Mesenchymal stem cell (in vitro differentiated cells and primary cell): Measurements from ENCODE around the gene NSUN7.

Source experiments
- DNase-seq: peaks from one replicate; pipeline ENCODE4 v3.0.0-alpha.2; 2013
- H2AFZ ChIP-seq: one replicate; pipeline ENCODE4 v1.6.1; 2013; ENCODE audit warnings: low read depth, mild to moderate bottlenecking, control low read depth, inconsistent platforms, low read length, moderate library complexity
- H2AK5ac ChIP-seq: 2 replicates; pipeline ENCODE4 v1.6.1; 2013; ENCODE audit warnings: low read length, moderate library complexity, mild to moderate bottlenecking, inconsistent platforms; ENCODE audit not compliant: severe bottlenecking
- H2BK120ac ChIP-seq: one replicate; pipeline ENCODE4 v1.6.1; 2013; ENCODE audit warnings: low read depth, mild to moderate bottlenecking, inconsistent platforms, low read length, moderate library complexity
- H2BK12ac ChIP-seq, 2 experiments: one replicate each; pipeline ENCODE4 v1.6.1; 2013; ENCODE audit warnings: inconsistent platforms in 2 of 2, low read length in 2 of 2, mild to moderate bottlenecking in 2 of 2, moderate library complexity in 2 of 2, control low read depth in 1 of 2
- H2BK15ac ChIP-seq: one replicate; pipeline ENCODE4 v1.6.1; 2013; ENCODE audit warnings: mild to moderate bottlenecking, low read depth, inconsistent platforms; ENCODE audit not compliant: poor library complexity, severe bottlenecking
- H2BK5ac ChIP-seq: 2 replicates; pipeline ENCODE4 v1.6.1; 2013; ENCODE audit warnings: low read depth, mild to moderate bottlenecking, low read length, control low read depth, inconsistent platforms; ENCODE audit not compliant: poor library complexity, severe bottlenecking
- H3K14ac ChIP-seq, 2 experiments: one replicate each; pipeline ENCODE4 v1.6.1; 2013; ENCODE audit warnings: inconsistent platforms in 2 of 2, low read length in 2 of 2, control low read depth in 1 of 2, mild to moderate bottlenecking in 1 of 2, moderate library complexity in 1 of 2
- H3K18ac ChIP-seq, 2 experiments: one replicate each; pipeline ENCODE4 v1.6.1; 2013; ENCODE audit warnings: inconsistent platforms in 2 of 2, low read length in 2 of 2, control low read depth in 1 of 2, low read depth in 1 of 2, mild to moderate bottlenecking in 1 of 2
- H3K23ac ChIP-seq, 2 experiments: one replicate each; pipeline ENCODE4 v1.6.1; 2013; ENCODE audit warnings: inconsistent platforms in 2 of 2, low read length in 2 of 2, mild to moderate bottlenecking in 2 of 2, moderate library complexity in 2 of 2, control low read depth in 1 of 2
- H3K27ac ChIP-seq: 2 replicates; pipeline ENCODE4 v1.5.1; 2013; ENCODE audit warnings: mild to moderate bottlenecking, moderate library complexity, low read length, control low read depth, inconsistent platforms; ENCODE audit not compliant: poor library complexity, severe bottlenecking
- H3K27me3 ChIP-seq, 2 experiments: 2 replicates each; pipeline versions ENCODE4 v1.6.1 to v1.7.0; 2013; ENCODE audit warnings: low read length in 2 of 2, mild to moderate bottlenecking in 2 of 2, moderate library complexity in 2 of 2, control low read depth in 1 of 2, inconsistent platforms in 1 of 2; ENCODE audit not compliant: control insufficient read depth in 1 of 2, insufficient read depth in 1 of 2
- H3K36me3 ChIP-seq, 2 experiments: 2 replicates each; pipeline versions ENCODE4 v1.6.1 to v1.7.0; 2013; ENCODE audit warnings: low read length in 2 of 2, control low read depth in 1 of 2, inconsistent platforms in 1 of 2, low read depth in 1 of 2, mild to moderate bottlenecking in 1 of 2; ENCODE audit not compliant: insufficient read depth in 2 of 2, control insufficient read depth in 1 of 2
- H3K4ac ChIP-seq, 2 experiments: one replicate each; pipeline ENCODE4 v1.6.1; 2013; ENCODE audit warnings: inconsistent platforms in 2 of 2, low read length in 2 of 2, mild to moderate bottlenecking in 2 of 2, moderate library complexity in 2 of 2, control low read depth in 1 of 2, low read depth in 1 of 2
- H3K4me1 ChIP-seq: 2 replicates; pipeline ENCODE4 v1.6.1; 2013; ENCODE audit warnings: low read depth, low read length, control low read depth; ENCODE audit not compliant: control insufficient read depth, insufficient read depth
- H3K4me2 ChIP-seq: 2 replicates; pipeline ENCODE4 v1.6.1; 2013; ENCODE audit warnings: low read length, mild to moderate bottlenecking, inconsistent platforms; ENCODE audit not compliant: poor library complexity, severe bottlenecking
- H3K4me3 ChIP-seq, 2 experiments: 2 replicates each; pipeline versions ENCODE4 v1.5.1 to v1.7.0; 2013; ENCODE audit warnings: low read length in 2 of 2, mild to moderate bottlenecking in 2 of 2, control low read depth in 1 of 2, low read depth in 1 of 2; ENCODE audit not compliant: insufficient read depth in 1 of 2
- H3K79me1 ChIP-seq: replicated peaks from 2 replicates; pipeline ENCODE4 v1.6.1; 2013; ENCODE audit warnings: mild to moderate bottlenecking, control low read depth, low read length, inconsistent platforms; ENCODE audit not compliant: poor library complexity, severe bottlenecking
- H3K9ac ChIP-seq: 2 replicates; pipeline ENCODE4 v1.7.0; 2013; ENCODE audit warnings: mild to moderate bottlenecking, low read length, moderate library complexity
- H3K9me3 ChIP-seq: 2 replicates; pipeline ENCODE4 v1.7.0; 2013; ENCODE audit warnings: mild to moderate bottlenecking, low read length; ENCODE audit not compliant: control insufficient read depth
- H4K8ac ChIP-seq: one replicate; pipeline ENCODE4 v1.6.1; 2013; ENCODE audit warnings: inconsistent platforms, mild to moderate bottlenecking, low read length, moderate library complexity
- H4K91ac ChIP-seq: one replicate; pipeline ENCODE4 v1.6.1; 2013; ENCODE audit warnings: mild to moderate bottlenecking, low read length, inconsistent platforms
- WGBS: methylation state at CpG from one replicate; pipeline ENCODE4 v1.1.7; 2013; ENCODE audit warnings: mixed read lengths; 5-methylcytosine and 5-hydroxymethylcytosine counted together

Gene NSUN7

GRCh38 chr4:40729555-40729954 is 20.2 kb upstream of the NSUN7 start:
- no peaks in the 10 kb centered on the region for H3K79me1 ChIP-seq

DNA sequence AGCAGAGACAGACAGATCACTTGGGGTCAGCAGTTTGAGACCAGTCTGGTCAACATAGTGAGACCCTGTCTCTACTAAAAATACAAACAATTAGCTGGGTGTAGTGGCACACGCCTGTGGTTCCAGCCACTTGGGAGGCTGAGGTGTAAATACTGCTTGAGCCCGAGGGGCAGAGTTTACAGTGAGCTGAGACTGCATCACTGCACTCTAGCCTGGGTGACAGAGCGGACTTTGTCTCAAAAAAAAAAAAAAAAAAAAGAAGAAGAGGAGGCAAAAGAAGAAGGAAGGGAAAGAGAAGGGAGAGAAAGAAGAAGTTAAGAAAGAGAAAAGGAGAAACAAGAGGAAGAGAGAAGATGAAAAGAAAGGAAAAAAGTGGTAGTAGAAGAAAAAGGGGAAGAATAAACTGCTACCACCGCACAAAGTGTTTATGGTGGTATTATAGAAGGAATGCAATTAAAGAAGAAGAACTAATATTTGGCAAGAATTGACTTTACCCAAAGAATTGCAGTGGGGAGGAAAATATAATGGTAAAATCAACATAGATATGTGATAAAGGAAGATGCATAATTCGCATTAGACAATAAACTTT is 19.6 kb upstream of the NSUN7 start:
- Histone ChIP-seq H3K79me1 (no peaks in the 10 kb centered on the region), H3K4ac (no peak overlapping the region), H3K36me3 (no peaks in the 10 kb centered on the region), H4K91ac (no peak overlapping the region), H2AFZ (no peak overlapping the region), H3K4me1 (peaks cover 3% of the 10 kb centered on the region), H3K18ac (no peak overlapping the region), H3K14ac (no peak overlapping the region), H3K27ac (no peak overlapping the region), H3K4me2 (no peak overlapping the region), H2BK120ac (no peak overlapping the region), H3K9ac (no peak overlapping the region), H2BK5ac (no peak overlapping the region), H3K23ac (no peak overlapping the region), H2BK15ac (no peak overlapping the region), H4K8ac (no peak overlapping the region), H3K4me3 (no peak overlapping the region), H2AK5ac (no peak overlapping the region), H3K27me3 (peaks cover 0 to 3% of the 10 kb centered on the region in 2 experiments), H3K9me3 (no peaks in the 10 kb centered on the region), H2BK12ac (no peak overlapping the region)
- WGBS = 84% methylated on average over 5 of the region's 5 CpGs
- no peak for DNase-seq

More at GRCh38 chr4:40729555-40729954, 20.2 kb upstream of the NSUN7 start:
- Histone ChIP-seq H2AFZ (no peak overlapping the region), H3K4me1 (peaks cover 3% of the 10 kb centered on the region), H3K18ac (no peak overlapping the region), H2AK5ac (no peak overlapping the region), H3K4me3 (no peak overlapping the region), H2BK15ac (no peak overlapping the region), H3K9ac (no peak overlapping the region), H3K27ac (no peak overlapping the region), H3K14ac (no peak overlapping the region), H3K4me2 (no peak overlapping the region), H3K27me3 (peaks cover 0 to 3% of the 10 kb centered on the region in 2 experiments), H4K8ac (no peak overlapping the region), H4K91ac (no peak overlapping the region), H3K4ac (no peak overlapping the region), H2BK120ac (no peak overlapping the region), H2BK5ac (no peak overlapping the region), H3K36me3 (no peaks in the 10 kb centered on the region), H3K9me3 (no peaks in the 10 kb centered on the region), H2BK12ac (no peak overlapping the region), H3K23ac (no peak overlapping the region)
- 100% methylated on average over 1 of the region's 1 CpG for WGBS
- DNase-seq = no peak

DNA sequence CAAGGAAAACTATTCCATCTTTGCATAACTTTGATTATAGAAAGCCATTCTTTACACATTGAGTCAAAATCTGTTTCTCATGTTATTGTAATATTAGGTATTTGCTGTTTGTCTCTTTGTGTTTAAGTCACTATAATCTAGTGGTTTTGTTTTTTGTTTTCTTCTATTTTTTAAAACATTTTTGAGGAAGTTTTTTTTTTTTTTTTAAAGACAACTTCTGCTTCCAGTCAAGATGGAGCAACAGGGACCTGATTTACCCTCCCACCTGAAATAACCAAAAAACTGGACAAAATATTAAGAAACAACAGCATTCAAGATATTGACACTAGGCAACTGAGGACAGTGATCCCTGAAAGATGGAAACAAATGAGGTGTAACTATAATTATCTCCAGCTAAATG is 18.4 kb upstream of the NSUN7 start:
- Histone ChIP-seq H3K4me3 (no peak overlapping the region), H3K9ac (no peak overlapping the region), H3K4ac (no peak overlapping the region), H3K27me3 (peaks cover 0 to 3% of the 10 kb centered on the region in 2 experiments), H4K8ac (no peak overlapping the region), H3K79me1 (no peaks in the 10 kb centered on the region), H3K18ac (no peak overlapping the region), H4K91ac (no peak overlapping the region), H3K23ac (no peak overlapping the region), H3K9me3 (no peaks in the 10 kb centered on the region), H3K4me1 (peaks cover 3% of the 10 kb centered on the region), H3K14ac (no peak overlapping the region), H2BK5ac (no peak overlapping the region), H3K4me2 (no peak overlapping the region), H3K36me3 (no peaks in the 10 kb centered on the region), H2BK12ac (no peak overlapping the region), H2BK120ac (no peak overlapping the region), H2BK15ac (no peak overlapping the region), H2AFZ (no peak overlapping the region), H3K27ac (no peak overlapping the region), H2AK5ac (no peak overlapping the region)
- DNase-seq = no peak

DNA sequence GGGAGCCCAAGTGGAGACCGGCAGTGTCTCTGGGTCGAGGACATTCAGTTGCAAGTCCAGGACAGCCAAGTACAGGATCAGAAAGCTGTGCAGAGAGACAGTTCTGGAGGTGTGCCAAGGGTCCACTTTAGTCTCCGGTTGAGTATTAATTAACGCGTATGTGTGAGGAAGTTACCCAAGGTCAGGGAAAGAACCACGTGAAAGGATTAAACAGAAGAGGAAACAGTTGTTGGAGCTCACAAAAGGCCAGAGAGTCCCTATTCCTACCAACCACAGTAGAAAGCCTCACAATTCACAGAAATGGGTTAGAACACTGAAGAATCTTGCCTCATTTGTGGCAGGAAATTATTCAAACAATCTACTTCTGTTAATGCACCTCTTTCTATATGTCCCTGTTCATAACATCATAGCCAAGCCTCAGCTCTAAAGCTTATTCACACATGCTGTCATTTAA is 17.9 kb upstream of the NSUN7 start:
- Histone ChIP-seq H2AK5ac (no peak overlapping the region), H3K4me2 (no peak overlapping the region), H3K4me1 (peaks cover 3% of the 10 kb centered on the region), H2BK120ac (no peak overlapping the region), H2BK15ac (no peak overlapping the region), H3K4ac (no peak overlapping the region), H3K18ac (no peak overlapping the region), H2BK12ac (no peak overlapping the region), H3K9ac (no peak overlapping the region), H3K23ac (no peak overlapping the region), H2BK5ac (no peak overlapping the region), H4K91ac (no peak overlapping the region), H3K27ac (no peak overlapping the region), H3K14ac (no peak overlapping the region), H3K79me1 (no peaks in the 10 kb centered on the region), H3K4me3 (no peak overlapping the region), H3K9me3 (no peaks in the 10 kb centered on the region), H4K8ac (no peak overlapping the region), H2AFZ (no peak overlapping the region), H3K36me3 (no peaks in the 10 kb centered on the region), H3K27me3 (peaks cover 0 to 3% of the 10 kb centered on the region in 2 experiments)
- DNase-seq = peak; percentile 17
- WGBS = 78% methylated on average over 6 of the region's 6 CpGs
